HEK293 (cell line): ENCODE results near the gene HDAC8.
A peak's percentile ranks its signal among the peaks of the same experiment; 100 is the strongest.

Experiments
- KLF1 ChIP-seq: fragments of 450-650 bp; formaldehyde crosslinking; IDR thresholded peaks from 2 replicates; pipeline ENCODE4 v1.5.1; 2016; ENCODE audit warnings: missing biosample characterization, missing genetic modification characterization
- SETDB1 ChIP-seq: IDR thresholded peaks from one replicate; pipeline ENCODE4 v1.6.1; 2017; ENCODE audit warnings: mild to moderate bottlenecking, low read length, moderate library complexity, mixed read lengths; ENCODE audit not compliant: insufficient read length
- SP7 ChIP-seq: fragments of 450-650 bp; formaldehyde crosslinking; IDR thresholded peaks from 2 replicates; pipeline ENCODE4 v1.5.1; 2016; ENCODE audit warnings: missing biosample characterization, missing genetic modification characterization
- ZBTB17 ChIP-seq: fragments of 450-650 bp; formaldehyde crosslinking; IDR thresholded peaks from 2 replicates; pipeline ENCODE4 v1.5.1; 2016; ENCODE audit warnings: missing biosample characterization, missing genetic modification characterization
- ZNF221 ChIP-seq: fragments of 450-650 bp; formaldehyde crosslinking; IDR thresholded peaks from 2 replicates; pipeline ENCODE4 v1.5.1; 2017; ENCODE audit warnings: missing biosample characterization, missing genetic modification characterization, borderline replicate concordance
- ZNF366 ChIP-seq: fragments of 450-650 bp; formaldehyde crosslinking; conservative IDR thresholded peaks from 2 replicates; pipeline ENCODE4 v1.5.1; 2016; ENCODE audit warnings: missing biosample characterization, missing genetic modification characterization
- ZNF433 ChIP-seq: fragments of 450-650 bp; formaldehyde crosslinking; IDR thresholded peaks from 2 replicates; pipeline ENCODE4 v1.5.1; 2016; ENCODE audit warnings: missing biosample characterization, missing genetic modification characterization, low read depth
- ZNF48 ChIP-seq: fragments of 450-650 bp; formaldehyde crosslinking; IDR thresholded peaks from 2 replicates; pipeline ENCODE4 v1.5.1; 2016; ENCODE audit warnings: missing biosample characterization, missing genetic modification characterization
- ZNF626 ChIP-seq: fragments of 450-650 bp; sonication (Bioruptor Pico); formaldehyde crosslinking; IDR thresholded peaks from 2 replicates; pipeline ENCODE4 v1.5.1; 2018; ENCODE audit warnings: missing biosample characterization, missing genetic modification characterization, inconsistent platforms
- ZNF677 ChIP-seq: fragments of 450-650 bp; IDR thresholded peaks from 2 replicates; pipeline ENCODE4 v1.5.0; 2018; ENCODE audit warnings: missing biosample characterization, mild to moderate bottlenecking, missing genetic modification characterization, moderate library complexity
- ZNF791 ChIP-seq: fragments of 450-650 bp; formaldehyde crosslinking; IDR thresholded peaks from 2 replicates; pipeline ENCODE4 v1.5.1; 2016; ENCODE audit warnings: missing biosample characterization, missing genetic modification characterization
- TF ChIP-seq, protein P1 (sequence below): fragments of 450-650 bp; formaldehyde crosslinking; IDR thresholded peaks from 2 replicates; pipeline ENCODE4 v1.5.1; 2016; ENCODE audit warnings: missing biosample characterization, missing genetic modification characterization
- TF ChIP-seq, protein P2 (sequence below): fragments of 450-650 bp; formaldehyde crosslinking; IDR thresholded peaks from 2 replicates; pipeline ENCODE4 v1.5.1; 2016; ENCODE audit warnings: missing biosample characterization, missing genetic modification characterization
- TF ChIP-seq, protein P3 (sequence below): fragments of 450-650 bp; formaldehyde crosslinking; IDR thresholded peaks from 2 replicates; pipeline ENCODE4 v1.5.1; 2017; ENCODE audit warnings: missing biosample characterization, missing genetic modification characterization
- TF ChIP-seq, protein P4 (sequence below): fragments of 450-650 bp; formaldehyde crosslinking; IDR thresholded peaks from 2 replicates; pipeline ENCODE4 v1.5.1; 2016; ENCODE audit warnings: missing biosample characterization, missing genetic modification characterization, borderline replicate concordance
- TF ChIP-seq, protein P5 (sequence below): fragments of 450-650 bp; formaldehyde crosslinking; conservative IDR thresholded peaks from 2 replicates; pipeline ENCODE4 v1.5.1; 2016; ENCODE audit warnings: low read depth, missing biosample characterization, missing genetic modification characterization
- TF ChIP-seq, protein P6 (sequence below): fragments of 450-650 bp; formaldehyde crosslinking; IDR thresholded peaks from 2 replicates; pipeline ENCODE4 v1.5.1; 2016; ENCODE audit warnings: missing biosample characterization, missing genetic modification characterization, borderline replicate concordance
- TF ChIP-seq, protein P7 (sequence below): fragments of 450-650 bp; formaldehyde crosslinking; IDR thresholded peaks from 2 replicates; pipeline ENCODE4 v1.5.1; 2017; ENCODE audit warnings: missing biosample characterization, missing genetic modification characterization

HDAC8 gene

DNA sequence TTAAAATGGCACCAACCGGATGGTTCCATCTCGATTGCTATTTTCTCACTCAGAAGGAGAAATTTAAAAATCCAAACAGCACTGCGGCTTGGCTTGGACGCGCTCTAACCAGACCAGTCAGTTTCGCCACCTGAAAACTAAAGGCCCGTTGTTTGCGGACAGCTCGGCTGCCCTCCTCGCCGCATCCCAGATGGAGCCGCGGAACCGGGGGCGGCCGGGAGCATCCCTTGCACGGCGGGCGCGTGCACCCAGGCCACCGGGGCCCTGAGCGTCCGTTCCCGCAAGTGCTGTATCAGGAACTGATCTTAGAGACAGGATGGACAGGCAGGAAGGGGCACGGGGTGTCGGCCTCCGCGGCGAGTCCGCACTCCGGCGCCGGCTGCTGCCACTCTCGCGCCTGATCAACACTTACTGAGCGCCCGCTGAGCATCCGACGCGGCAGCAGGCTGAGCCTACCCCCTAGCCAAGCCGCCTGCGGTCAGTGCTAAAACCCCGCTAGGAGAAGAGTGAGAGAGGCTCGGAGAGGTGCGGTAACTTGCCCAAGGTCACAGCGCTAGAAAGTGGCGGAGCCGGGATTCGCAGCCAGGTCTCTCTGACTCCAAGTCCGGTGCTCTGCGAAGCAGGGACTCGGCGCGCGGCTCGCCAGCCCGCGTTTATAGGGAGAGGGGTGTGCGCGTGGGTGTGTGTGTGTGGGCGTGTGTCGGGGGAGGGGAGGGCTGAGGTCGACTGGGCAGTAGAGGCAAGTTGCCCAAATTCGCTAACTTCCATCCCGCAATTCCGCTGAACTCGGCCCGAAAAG, 267.2 kb downstream of the HDAC8 start, which contains the start of gene CITED1 (continued):
- TF ChIP-seq SP7 (tag by site-specific recombination) = no peak
- no peak for TF ChIP-seq ZNF221
- TF ChIP-seq, protein P1, sequence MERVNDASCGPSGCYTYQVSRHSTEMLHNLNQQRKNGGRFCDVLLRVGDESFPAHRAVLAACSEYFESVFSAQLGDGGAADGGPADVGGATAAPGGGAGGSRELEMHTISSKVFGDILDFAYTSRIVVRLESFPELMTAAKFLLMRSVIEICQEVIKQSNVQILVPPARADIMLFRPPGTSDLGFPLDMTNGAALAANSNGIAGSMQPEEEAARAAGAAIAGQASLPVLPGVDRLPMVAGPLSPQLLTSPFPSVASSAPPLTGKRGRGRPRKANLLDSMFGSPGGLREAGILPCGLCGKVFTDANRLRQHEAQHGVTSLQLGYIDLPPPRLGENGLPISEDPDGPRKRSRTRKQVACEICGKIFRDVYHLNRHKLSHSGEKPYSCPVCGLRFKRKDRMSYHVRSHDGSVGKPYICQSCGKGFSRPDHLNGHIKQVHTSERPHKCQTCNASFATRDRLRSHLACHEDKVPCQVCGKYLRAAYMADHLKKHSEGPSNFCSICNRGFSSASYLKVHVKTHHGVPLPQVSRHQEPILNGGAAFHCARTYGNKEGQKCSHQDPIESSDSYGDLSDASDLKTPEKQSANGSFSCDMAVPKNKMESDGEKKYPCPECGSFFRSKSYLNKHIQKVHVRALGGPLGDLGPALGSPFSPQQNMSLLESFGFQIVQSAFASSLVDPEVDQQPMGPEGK (tag by site-specific recombination) = peak; percentile 73
- TF ChIP-seq, protein P2, sequence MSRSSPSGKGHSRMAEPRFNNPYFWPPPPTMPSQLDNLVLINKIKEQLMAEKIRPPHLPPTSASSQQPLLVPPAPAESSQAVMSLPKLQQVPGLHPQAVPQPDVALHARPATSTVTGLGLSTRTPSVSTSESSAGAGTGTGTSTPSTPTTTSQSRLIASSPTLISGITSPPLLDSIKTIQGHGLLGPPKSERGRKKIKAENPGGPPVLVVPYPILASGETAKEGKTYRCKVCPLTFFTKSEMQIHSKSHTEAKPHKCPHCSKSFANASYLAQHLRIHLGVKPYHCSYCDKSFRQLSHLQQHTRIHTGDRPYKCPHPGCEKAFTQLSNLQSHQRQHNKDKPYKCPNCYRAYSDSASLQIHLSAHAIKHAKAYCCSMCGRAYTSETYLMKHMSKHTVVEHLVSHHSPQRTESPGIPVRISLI (tag by site-specific recombination) = no peak
- TF ChIP-seq, protein P3, sequence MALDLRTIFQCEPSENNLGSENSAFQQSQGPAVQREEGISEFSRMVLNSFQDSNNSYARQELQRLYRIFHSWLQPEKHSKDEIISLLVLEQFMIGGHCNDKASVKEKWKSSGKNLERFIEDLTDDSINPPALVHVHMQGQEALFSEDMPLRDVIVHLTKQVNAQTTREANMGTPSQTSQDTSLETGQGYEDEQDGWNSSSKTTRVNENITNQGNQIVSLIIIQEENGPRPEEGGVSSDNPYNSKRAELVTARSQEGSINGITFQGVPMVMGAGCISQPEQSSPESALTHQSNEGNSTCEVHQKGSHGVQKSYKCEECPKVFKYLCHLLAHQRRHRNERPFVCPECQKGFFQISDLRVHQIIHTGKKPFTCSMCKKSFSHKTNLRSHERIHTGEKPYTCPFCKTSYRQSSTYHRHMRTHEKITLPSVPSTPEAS (tag by site-specific recombination) = peak; percentile 52; the same call in 1 of the 2 replicates
- TF ChIP-seq ZNF626 = no peak
- TF ChIP-seq, protein P4, sequence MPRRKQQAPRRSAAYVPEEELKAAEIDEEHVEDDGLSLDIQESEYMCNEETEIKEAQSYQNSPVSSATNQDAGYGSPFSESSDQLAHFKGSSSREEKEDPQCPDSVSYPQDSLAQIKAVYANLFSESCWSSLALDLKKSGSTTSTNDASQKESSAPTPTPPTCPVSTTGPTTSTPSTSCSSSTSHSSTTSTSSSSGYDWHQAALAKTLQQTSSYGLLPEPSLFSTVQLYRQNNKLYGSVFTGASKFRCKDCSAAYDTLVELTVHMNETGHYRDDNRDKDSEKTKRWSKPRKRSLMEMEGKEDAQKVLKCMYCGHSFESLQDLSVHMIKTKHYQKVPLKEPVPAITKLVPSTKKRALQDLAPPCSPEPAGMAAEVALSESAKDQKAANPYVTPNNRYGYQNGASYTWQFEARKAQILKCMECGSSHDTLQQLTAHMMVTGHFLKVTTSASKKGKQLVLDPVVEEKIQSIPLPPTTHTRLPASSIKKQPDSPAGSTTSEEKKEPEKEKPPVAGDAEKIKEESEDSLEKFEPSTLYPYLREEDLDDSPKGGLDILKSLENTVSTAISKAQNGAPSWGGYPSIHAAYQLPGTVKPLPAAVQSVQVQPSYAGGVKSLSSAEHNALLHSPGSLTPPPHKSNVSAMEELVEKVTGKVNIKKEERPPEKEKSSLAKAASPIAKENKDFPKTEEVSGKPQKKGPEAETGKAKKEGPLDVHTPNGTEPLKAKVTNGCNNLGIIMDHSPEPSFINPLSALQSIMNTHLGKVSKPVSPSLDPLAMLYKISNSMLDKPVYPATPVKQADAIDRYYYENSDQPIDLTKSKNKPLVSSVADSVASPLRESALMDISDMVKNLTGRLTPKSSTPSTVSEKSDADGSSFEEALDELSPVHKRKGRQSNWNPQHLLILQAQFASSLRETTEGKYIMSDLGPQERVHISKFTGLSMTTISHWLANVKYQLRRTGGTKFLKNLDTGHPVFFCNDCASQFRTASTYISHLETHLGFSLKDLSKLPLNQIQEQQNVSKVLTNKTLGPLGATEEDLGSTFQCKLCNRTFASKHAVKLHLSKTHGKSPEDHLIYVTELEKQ (tag by site-specific recombination) = no peak
- TF ChIP-seq KLF1 (tag by site-specific recombination) = peak; percentile 46
- TF ChIP-seq, protein P5, sequence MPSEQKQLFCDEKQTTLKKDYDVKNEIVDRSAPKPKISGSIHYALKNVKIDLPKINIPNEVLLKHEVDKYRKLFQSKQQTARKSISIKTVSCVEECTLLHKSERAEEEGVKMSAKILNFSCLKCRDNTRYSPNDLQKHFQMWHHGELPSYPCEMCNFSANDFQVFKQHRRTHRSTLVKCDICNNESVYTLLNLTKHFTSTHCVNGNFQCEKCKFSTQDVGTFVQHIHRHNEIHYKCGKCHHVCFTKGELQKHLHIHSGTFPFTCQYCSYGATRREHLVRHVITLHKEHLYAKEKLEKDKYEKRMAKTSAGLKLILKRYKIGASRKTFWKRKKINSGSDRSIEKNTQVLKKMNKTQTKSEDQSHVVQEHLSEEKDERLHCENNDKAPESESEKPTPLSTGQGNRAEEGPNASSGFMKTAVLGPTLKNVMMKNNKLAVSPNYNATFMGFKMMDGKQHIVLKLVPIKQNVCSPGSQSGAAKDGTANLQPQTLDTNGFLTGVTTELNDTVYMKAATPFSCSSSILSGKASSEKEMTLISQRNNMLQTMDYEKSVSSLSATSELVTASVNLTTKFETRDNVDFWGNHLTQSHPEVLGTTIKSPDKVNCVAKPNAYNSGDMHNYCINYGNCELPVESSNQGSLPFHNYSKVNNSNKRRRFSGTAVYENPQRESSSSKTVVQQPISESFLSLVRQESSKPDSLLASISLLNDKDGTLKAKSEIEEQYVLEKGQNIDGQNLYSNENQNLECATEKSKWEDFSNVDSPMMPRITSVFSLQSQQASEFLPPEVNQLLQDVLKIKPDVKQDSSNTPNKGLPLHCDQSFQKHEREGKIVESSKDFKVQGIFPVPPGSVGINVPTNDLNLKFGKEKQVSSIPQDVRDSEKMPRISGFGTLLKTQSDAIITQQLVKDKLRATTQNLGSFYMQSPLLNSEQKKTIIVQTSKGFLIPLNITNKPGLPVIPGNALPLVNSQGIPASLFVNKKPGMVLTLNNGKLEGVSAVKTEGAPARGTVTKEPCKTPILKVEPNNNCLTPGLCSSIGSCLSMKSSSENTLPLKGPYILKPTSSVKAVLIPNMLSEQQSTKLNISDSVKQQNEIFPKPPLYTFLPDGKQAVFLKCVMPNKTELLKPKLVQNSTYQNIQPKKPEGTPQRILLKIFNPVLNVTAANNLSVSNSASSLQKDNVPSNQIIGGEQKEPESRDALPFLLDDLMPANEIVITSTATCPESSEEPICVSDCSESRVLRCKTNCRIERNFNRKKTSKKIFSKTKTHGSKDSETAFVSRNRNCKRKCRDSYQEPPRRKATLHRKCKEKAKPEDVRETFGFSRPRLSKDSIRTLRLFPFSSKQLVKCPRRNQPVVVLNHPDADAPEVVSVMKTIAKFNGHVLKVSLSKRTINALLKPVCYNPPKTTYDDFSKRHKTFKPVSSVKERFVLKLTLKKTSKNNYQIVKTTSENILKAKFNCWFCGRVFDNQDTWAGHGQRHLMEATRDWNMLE = no peak
- TF ChIP-seq ZNF366 (tag by site-specific recombination) = no peak
- TF ChIP-seq ZBTB17 (tag by site-specific recombination) = peak; percentile 95
- TF ChIP-seq, protein P6, sequence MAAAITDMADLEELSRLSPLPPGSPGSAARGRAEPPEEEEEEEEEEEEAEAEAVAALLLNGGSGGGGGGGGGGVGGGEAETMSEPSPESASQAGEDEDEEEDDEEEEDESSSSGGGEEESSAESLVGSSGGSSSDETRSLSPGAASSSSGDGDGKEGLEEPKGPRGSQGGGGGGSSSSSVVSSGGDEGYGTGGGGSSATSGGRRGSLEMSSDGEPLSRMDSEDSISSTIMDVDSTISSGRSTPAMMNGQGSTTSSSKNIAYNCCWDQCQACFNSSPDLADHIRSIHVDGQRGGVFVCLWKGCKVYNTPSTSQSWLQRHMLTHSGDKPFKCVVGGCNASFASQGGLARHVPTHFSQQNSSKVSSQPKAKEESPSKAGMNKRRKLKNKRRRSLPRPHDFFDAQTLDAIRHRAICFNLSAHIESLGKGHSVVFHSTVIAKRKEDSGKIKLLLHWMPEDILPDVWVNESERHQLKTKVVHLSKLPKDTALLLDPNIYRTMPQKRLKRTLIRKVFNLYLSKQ (tag by site-specific recombination) = no peak
- no peak for TF ChIP-seq SETDB1
- no peak for TF ChIP-seq ZNF791 (tag by site-specific recombination)
- no peak for TF ChIP-seq ZNF433
- TF ChIP-seq ZNF48 (tag by site-specific recombination) = no peak
- TF ChIP-seq, protein P7, sequence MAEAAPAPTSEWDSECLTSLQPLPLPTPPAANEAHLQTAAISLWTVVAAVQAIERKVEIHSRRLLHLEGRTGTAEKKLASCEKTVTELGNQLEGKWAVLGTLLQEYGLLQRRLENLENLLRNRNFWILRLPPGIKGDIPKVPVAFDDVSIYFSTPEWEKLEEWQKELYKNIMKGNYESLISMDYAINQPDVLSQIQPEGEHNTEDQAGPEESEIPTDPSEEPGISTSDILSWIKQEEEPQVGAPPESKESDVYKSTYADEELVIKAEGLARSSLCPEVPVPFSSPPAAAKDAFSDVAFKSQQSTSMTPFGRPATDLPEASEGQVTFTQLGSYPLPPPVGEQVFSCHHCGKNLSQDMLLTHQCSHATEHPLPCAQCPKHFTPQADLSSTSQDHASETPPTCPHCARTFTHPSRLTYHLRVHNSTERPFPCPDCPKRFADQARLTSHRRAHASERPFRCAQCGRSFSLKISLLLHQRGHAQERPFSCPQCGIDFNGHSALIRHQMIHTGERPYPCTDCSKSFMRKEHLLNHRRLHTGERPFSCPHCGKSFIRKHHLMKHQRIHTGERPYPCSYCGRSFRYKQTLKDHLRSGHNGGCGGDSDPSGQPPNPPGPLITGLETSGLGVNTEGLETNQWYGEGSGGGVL (tag by site-specific recombination) = peak; percentile 31; the same call in 1 of the 2 replicates
- no peak for TF ChIP-seq ZNF677 (tag by site-specific recombination)
